SK-N-SH treated with all-trans-retinoic acid at 6 μM for 48 hours (cell line): ENCODE results near the gene GRM7.

Experiments used
- ATAC-seq: fragments of 200-7000 bp; cut with Tn5 transposase; 3 replicates; pipeline ENCODE4 v1.9.1; 2020; ENCODE audit warnings: mild to moderate bottlenecking, moderate library complexity
- CREB5 ChIP-seq: fragments of 250-450 bp; sonication (Bioruptor Pico); IDR thresholded peaks from 2 replicates; pipeline ENCODE4 v1.5.1; 2020; ENCODE audit warnings: low read depth, mild to moderate bottlenecking, moderate library complexity
- CSDC2 ChIP-seq: fragments of 250-450 bp; sonication (Bioruptor Pico); IDR thresholded peaks from 2 replicates; pipeline ENCODE4 v1.5.0; 2020; ENCODE audit warnings: mild to moderate bottlenecking, moderate library complexity
- CSRNP3 ChIP-seq: fragments of 250-450 bp; sonication (Bioruptor Pico); IDR thresholded peaks from 2 replicates; pipeline ENCODE4 v1.5.1; 2021; ENCODE audit warnings: mild to moderate bottlenecking, moderate library complexity
- ESRRG ChIP-seq: fragments of 250-450 bp; sonication (Bioruptor Pico); IDR thresholded peaks from 2 replicates; pipeline ENCODE4 v1.6.1; 2021; ENCODE audit warnings: mild to moderate bottlenecking
- ISL1 ChIP-seq: fragments of 250-450 bp; sonication (Bioruptor Pico); IDR thresholded peaks from 2 replicates; pipeline ENCODE4 v2.1.2; 2022; ENCODE audit warnings: mild to moderate bottlenecking, moderate library complexity
- OSR1 ChIP-seq: fragments of 250-450 bp; sonication (Bioruptor Pico); IDR thresholded peaks from 2 replicates; pipeline ENCODE4 v1.8.0; 2022; ENCODE audit warnings: moderate library complexity, mild to moderate bottlenecking, inconsistent platforms
- PATZ1 ChIP-seq: fragments of 250-450 bp; sonication (Bioruptor Pico); IDR thresholded peaks from 2 replicates; pipeline ENCODE4 v1.8.0; 2020; ENCODE audit warnings: mild to moderate bottlenecking, moderate library complexity, borderline replicate concordance
- POU6F1 ChIP-seq: fragments of 250-450 bp; sonication (Bioruptor Pico); IDR thresholded peaks from 2 replicates; pipeline ENCODE4 v1.8.0; 2021; ENCODE audit warnings: low read depth, mild to moderate bottlenecking, moderate library complexity, borderline replicate concordance
- PPARA ChIP-seq: fragments of 250-450 bp; sonication (Bioruptor Pico); IDR thresholded peaks from 2 replicates; pipeline ENCODE4 v1.5.0; 2020; ENCODE audit warnings: mild to moderate bottlenecking, borderline replicate concordance
- RARB ChIP-seq: fragments of 250-450 bp; sonication (Bioruptor Pico); IDR thresholded peaks from 2 replicates; pipeline ENCODE4 v1.8.0; 2021; ENCODE audit warnings: mild to moderate bottlenecking, moderate library complexity
- SNAI2 ChIP-seq: fragments of 250-450 bp; sonication (Bioruptor Pico); IDR thresholded peaks from 2 replicates; pipeline ENCODE4 v1.5.0; 2020; ENCODE audit warnings: mild to moderate bottlenecking, moderate library complexity
- TCF4 ChIP-seq: fragments of 250-450 bp; sonication (Bioruptor Pico); IDR thresholded peaks from 2 replicates; pipeline ENCODE4 v1.8.0; 2021; ENCODE audit warnings: mild to moderate bottlenecking, moderate library complexity, borderline replicate concordance
- TOX ChIP-seq: fragments of 250-450 bp; sonication (Bioruptor Pico); IDR thresholded peaks from 2 replicates; pipeline ENCODE4 v1.8.0; 2021; ENCODE audit warnings: mild to moderate bottlenecking, moderate library complexity, borderline replicate concordance
- TSHZ2 ChIP-seq: fragments of 250-450 bp; sonication (Bioruptor Pico); IDR thresholded peaks from 2 replicates; pipeline ENCODE4 v1.5.0; 2020; ENCODE audit warnings: mild to moderate bottlenecking, moderate library complexity
- ZC3H10 ChIP-seq: fragments of 250-450 bp; sonication (Bioruptor Pico); IDR thresholded peaks from 2 replicates; pipeline ENCODE4 v1.5.1; 2021; ENCODE audit warnings: mild to moderate bottlenecking, moderate library complexity
- ZFP3 ChIP-seq: fragments of 250-450 bp; sonication (Bioruptor Pico); IDR thresholded peaks from 2 replicates; pipeline ENCODE4 v1.5.0; 2020; ENCODE audit warnings: mild to moderate bottlenecking, moderate library complexity
- ZFP30 ChIP-seq: fragments of 450-650 bp; formaldehyde crosslinking; IDR thresholded peaks from 2 replicates; pipeline ENCODE4 v1.5.0; 2022; ENCODE audit warnings: mild to moderate bottlenecking, moderate library complexity
- ZNF565 ChIP-seq: fragments of 450-650 bp; formaldehyde crosslinking; conservative IDR thresholded peaks from 2 replicates; pipeline ENCODE4 v1.5.0; 2020; ENCODE audit warnings: low read depth, mild to moderate bottlenecking, moderate library complexity
- ZNF70 ChIP-seq: fragments of 450-650 bp; formaldehyde crosslinking; IDR thresholded peaks from 2 replicates; pipeline ENCODE4 v1.5.0; 2020; ENCODE audit warnings: mild to moderate bottlenecking, moderate library complexity
- ZNF8 ChIP-seq: fragments of 450-650 bp; formaldehyde crosslinking; IDR thresholded peaks from 2 replicates; pipeline ENCODE4 v1.5.0; 2020; ENCODE audit warnings: mild to moderate bottlenecking, moderate library complexity

Gene GRM7

GRCh38 chr3:7357101-7357500 is 496.2 kb downstream of the GRM7 start:
- ATAC-seq: no peak

GRCh38 chr3:7367968-7368367 is 507.1 kb downstream of the GRM7 start:
- ATAC-seq: no peak
- no peak for TF ChIP-seq CSDC2
- TF ChIP-seq TSHZ2 (CRISPR knock-in tag): no peak
- no peak for TF ChIP-seq OSR1 (CRISPR knock-in tag)
- no peak for TF ChIP-seq TCF4 (CRISPR knock-in tag)
- TF ChIP-seq ZC3H10 (CRISPR knock-in tag): no peak
- TF ChIP-seq ZNF565 (CRISPR knock-in tag): no peak
- no peak for TF ChIP-seq ZFP3 (CRISPR knock-in tag)
- no peak for TF ChIP-seq PATZ1

More at GRCh38 chr3:7357101-7357500, 496.2 kb downstream of the GRM7 start:
- no peak for TF ChIP-seq ZFP3 (CRISPR knock-in tag)

- no peak for TF ChIP-seq CSDC2
- no peak for TF ChIP-seq ISL1 (CRISPR knock-in tag)
- 0 out of 2 replicates have a peak, but pooled peaks have one; percentile 46 for TF ChIP-seq ZNF70
- no peak for TF ChIP-seq SNAI2 (CRISPR knock-in tag)
- peak; percentile 80; the same call in 1 of the 2 replicates for TF ChIP-seq TCF4 (CRISPR knock-in tag)
- no peak for TF ChIP-seq ESRRG
- TF ChIP-seq RARB: no peak
- no peak for TF ChIP-seq ZFP3 (CRISPR knock-in tag)
- TF ChIP-seq CSRNP3: no peak
- TF ChIP-seq, all 23 proteins: peak for 2
- no peak for ATAC-seq
These were observed 507.7 kb downstream of the GRM7 start for GRCh38 chr3:7368597-7368996.

GRCh38 chr3:7371693-7372572 is 511.0 kb downstream of the GRM7 start:
- no peak for ATAC-seq
- no peak for TF ChIP-seq TCF4 (CRISPR knock-in tag)
- TF ChIP-seq CSRNP3: no peak
- TF ChIP-seq RARB: no peak
- no peak for TF ChIP-seq CREB5 (CRISPR knock-in tag)
- TF ChIP-seq ESRRG: no peak
- TF ChIP-seq ZNF70: no peak
- TF ChIP-seq SNAI2 (CRISPR knock-in tag): no peak
- TF ChIP-seq PATZ1: no peak
- no peak for TF ChIP-seq ISL1 (CRISPR knock-in tag)
- no peak for TF ChIP-seq CSDC2
- no peak for TF ChIP-seq ZNF8 (CRISPR knock-in tag)
- TF ChIP-seq ZC3H10 (CRISPR knock-in tag): no peak
- TF ChIP-seq ZNF565 (CRISPR knock-in tag): no peak
- TF ChIP-seq ZFP30 (CRISPR knock-in tag): no peak
- TF ChIP-seq TOX (CRISPR knock-in tag): no peak
- TF ChIP-seq PPARA (CRISPR knock-in tag): no peak
- TF ChIP-seq POU6F1 (CRISPR knock-in tag): no peak
- no peak for TF ChIP-seq OSR1 (CRISPR knock-in tag)
- no peak for TF ChIP-seq ZFP3 (CRISPR knock-in tag)
